Smooth muscle cell (in vitro differentiated cells): ENCODE results near the gene TSC22D4. TPM values are rescaled to one million over a fixed set of nuclear protein-coding genes. Genes with fewer than 3 reads are reported as not detected.
"Not testable (repeated sequence)": the region's sequence is repeated elsewhere in the genome, so short reads cannot be mapped to it uniquely, and the experiment has no call there.

ENCODE experiments used
- DNase-seq: peaks from one replicate; lab custom pipeline; 2025; ENCODE audit not compliant: unreplicated experiment; lab: John Stamatoyannopoulos, UW
- H2AFZ ChIP-seq: fragments of 200-600 bp; sonication (generic); 2 replicates; pipeline ENCODE4 v1.6.0; 2016; ENCODE audit warnings: antibody characterized with exemption, low read depth, mild to moderate bottlenecking
- H3F3A ChIP-seq: fragments of 200-600 bp; sonication (generic); 2 replicates; pipeline ENCODE4 v1.6.0; 2017; ENCODE audit warnings: antibody characterized with exemption, low read depth
- H3K27ac ChIP-seq: fragments of 200-600 bp; sonication (generic); 2 replicates; pipeline ENCODE4 v1.5.1; 2016; ENCODE audit warnings: low read depth, mild to moderate bottlenecking
- H3K27me3 ChIP-seq: fragments of 200-600 bp; sonication (generic); 2 replicates; pipeline ENCODE4 v1.6.1; 2016; ENCODE audit warnings: low read depth, mild to moderate bottlenecking
- H3K36me3 ChIP-seq: fragments of 200-600 bp; sonication (generic); 2 replicates; pipeline ENCODE4 v1.5.1; 2016; ENCODE audit warnings: low read depth
- H3K4me1 ChIP-seq: fragments of 200-600 bp; sonication (generic); 2 replicates; pipeline ENCODE4 v1.5.1; 2016; ENCODE audit warnings: low read depth
- H3K4me2 ChIP-seq: fragments of 200-600 bp; sonication (generic); 2 replicates; pipeline ENCODE4 v1.6.0; 2016; ENCODE audit warnings: mild to moderate bottlenecking
- H3K4me3 ChIP-seq: fragments of 200-600 bp; sonication (generic); 2 replicates; pipeline ENCODE4 v1.5.1; 2016; ENCODE audit warnings: mild to moderate bottlenecking
- H3K79me2 ChIP-seq: fragments of 200-600 bp; sonication (generic); 2 replicates; pipeline ENCODE4 v1.6.0; 2016; ENCODE audit warnings: low read depth, mild to moderate bottlenecking
- H3K9ac ChIP-seq: fragments of 200-600 bp; sonication (generic); 2 replicates; pipeline ENCODE4 v1.6.0; 2016; ENCODE audit warnings: low read depth
- H3K9me3 ChIP-seq: fragments of 200-600 bp; sonication (generic); replicated peaks from 2 replicates; pipeline ENCODE4 v1.5.1; 2016; ENCODE audit warnings: low read depth
- H4K20me1 ChIP-seq: fragments of 200-600 bp; sonication (generic); 2 replicates; pipeline ENCODE4 v1.6.0; 2016; ENCODE audit warnings: low read depth
- WGBS: methylation state at CpG from one replicate; pipeline ENCODE4 v1.1.7; 2016; ENCODE audit warnings: low lambda C conversion rate; 5-methylcytosine and 5-hydroxymethylcytosine counted together
- polyA plus RNA-seq: library from polyadenylated mRNA; unstranded; fragments of >200 nt; fragmentation: Nextera tagmentation; extraction: Ambion mirVana; gene quantifications from 2 replicates; pipeline ENCODE4 v1.2.1, GENCODE V29; 2016
- total RNA-seq: library from RNA; depleted of rRNA; stranded (reverse); fragments of >200 nt; gene quantifications from 2 replicates; pipeline ENCODE4 v1.2.3, GENCODE V29; 2014
- TF ChIP-seq, protein P1 (sequence below): fragments of 200-600 bp; sonication (generic); IDR thresholded peaks from 2 replicates; pipeline ENCODE4 v1.5.1; 2017; ENCODE audit warnings: borderline replicate concordance, mild to moderate bottlenecking, antibody characterized with exemption; ENCODE audit not compliant: insufficient read depth, poor library complexity, severe bottlenecking

TSC22D4 gene
- total and polyA plus RNA-seq, 2 experiments from 2014 or later: 20.0 to 51.1 TPM

DNA sequence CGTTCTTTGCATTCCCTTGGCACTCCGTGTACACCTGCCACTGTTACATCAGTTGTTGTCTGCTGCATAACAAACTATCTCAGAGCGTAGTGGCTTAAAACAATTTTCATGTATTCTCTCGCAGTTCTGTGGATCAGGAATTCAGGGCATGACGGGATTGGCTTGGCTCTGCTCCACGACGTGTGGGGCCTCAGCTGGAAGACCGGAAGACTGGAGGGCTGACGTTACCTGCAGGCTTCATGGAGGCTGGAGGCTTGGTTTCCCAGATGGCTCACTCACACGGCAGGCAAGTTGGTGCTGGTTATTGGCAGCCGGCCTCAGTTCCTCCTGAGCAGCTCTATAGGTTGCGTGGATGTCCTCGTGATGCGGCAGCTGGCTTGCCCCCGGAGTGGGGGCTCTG, 30.2 kb upstream of the TSC22D4 start:
- Histone ChIP-seq H3K79me2 (no peaks in the 10 kb centered on the region), H3K36me3 (no peaks in the 10 kb centered on the region), H3K4me1 (no peaks in the 10 kb centered on the region), H3K9ac (no peak overlapping the region), H3K4me2 (no peak overlapping the region), H3F3A (no peaks in the 10 kb centered on the region), H2AFZ (no peak overlapping the region), H4K20me1 (no peaks in the 10 kb centered on the region), H3K9me3 (no peaks in the 10 kb centered on the region), H3K27ac (no peak overlapping the region), H3K4me3 (no peak overlapping the region), H3K27me3 (no peaks in the 10 kb centered on the region)
- TF ChIP-seq, protein P1, sequence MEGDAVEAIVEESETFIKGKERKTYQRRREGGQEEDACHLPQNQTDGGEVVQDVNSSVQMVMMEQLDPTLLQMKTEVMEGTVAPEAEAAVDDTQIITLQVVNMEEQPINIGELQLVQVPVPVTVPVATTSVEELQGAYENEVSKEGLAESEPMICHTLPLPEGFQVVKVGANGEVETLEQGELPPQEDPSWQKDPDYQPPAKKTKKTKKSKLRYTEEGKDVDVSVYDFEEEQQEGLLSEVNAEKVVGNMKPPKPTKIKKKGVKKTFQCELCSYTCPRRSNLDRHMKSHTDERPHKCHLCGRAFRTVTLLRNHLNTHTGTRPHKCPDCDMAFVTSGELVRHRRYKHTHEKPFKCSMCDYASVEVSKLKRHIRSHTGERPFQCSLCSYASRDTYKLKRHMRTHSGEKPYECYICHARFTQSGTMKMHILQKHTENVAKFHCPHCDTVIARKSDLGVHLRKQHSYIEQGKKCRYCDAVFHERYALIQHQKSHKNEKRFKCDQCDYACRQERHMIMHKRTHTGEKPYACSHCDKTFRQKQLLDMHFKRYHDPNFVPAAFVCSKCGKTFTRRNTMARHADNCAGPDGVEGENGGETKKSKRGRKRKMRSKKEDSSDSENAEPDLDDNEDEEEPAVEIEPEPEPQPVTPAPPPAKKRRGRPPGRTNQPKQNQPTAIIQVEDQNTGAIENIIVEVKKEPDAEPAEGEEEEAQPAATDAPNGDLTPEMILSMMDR: no peak
- 91% methylated on average over 15 of the region's 15 CpGs for WGBS
- no peak for DNase-seq

DNA sequence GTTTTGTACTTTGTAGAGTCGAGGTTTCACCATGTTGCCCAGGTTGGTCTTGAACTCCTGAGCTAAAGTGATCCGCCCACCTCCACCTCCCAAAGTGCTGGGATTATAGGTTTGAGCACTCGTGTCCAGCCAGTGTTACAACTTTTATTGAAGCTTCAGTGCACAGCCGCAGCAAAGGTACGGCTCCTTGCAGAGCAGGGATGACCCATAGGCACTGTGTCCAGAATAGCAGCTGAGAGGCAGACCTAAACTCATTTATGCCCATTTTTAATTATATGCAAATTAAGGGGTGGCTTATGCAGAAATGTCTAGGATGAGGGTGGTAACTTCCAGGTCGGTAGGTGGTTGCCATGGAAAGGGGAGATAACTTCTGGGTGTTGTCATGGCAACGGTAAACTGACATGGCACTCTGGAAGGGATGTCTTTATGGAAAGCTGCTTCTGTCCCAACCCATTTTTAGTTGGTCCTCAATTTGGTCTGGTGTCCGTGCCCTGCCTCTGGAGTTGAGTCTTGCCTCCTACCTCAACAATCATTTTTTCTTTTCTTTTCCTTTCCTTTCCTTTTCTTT, 27.4 kb upstream of the TSC22D4 start:
- Histone ChIP-seq H3K4me1 (no peaks in the 10 kb centered on the region), H3K27ac (no peak overlapping the region), H3K79me2 (no peaks in the 10 kb centered on the region), H3K4me3 (no peak overlapping the region), H3K9me3 (no peaks in the 10 kb centered on the region), H3F3A (no peaks in the 10 kb centered on the region), H4K20me1 (no peaks in the 10 kb centered on the region), H3K36me3 (no peaks in the 10 kb centered on the region), H3K27me3 (no peaks in the 10 kb centered on the region), H2AFZ (no peak overlapping the region), H3K9ac (no peak overlapping the region), H3K4me2 (no peak overlapping the region)
- TF ChIP-seq, protein P1: no peak
- 77% methylated on average over 8 of the region's 8 CpGs for WGBS
- no peak for DNase-seq

GRCh38 chr7:100504887-100505611, 26.0 kb upstream of the TSC22D4 start:
- Histone ChIP-seq H4K20me1 (no peaks in the 10 kb centered on the region), H3K27me3 (no peaks in the 10 kb centered on the region), H3F3A (no peaks in the 10 kb centered on the region), H3K4me1 (no peaks in the 10 kb centered on the region), H3K4me3 (no peak overlapping the region), H3K27ac (no peak overlapping the region), H3K9me3 (no peaks in the 10 kb centered on the region), H3K9ac (no peak overlapping the region), H3K36me3 (no peaks in the 10 kb centered on the region), H3K4me2 (no peak overlapping the region), H3K79me2 (no peaks in the 10 kb centered on the region), H2AFZ (no peak overlapping the region)
- no peak for DNase-seq
- 87% methylated on average over 9 of the region's 9 CpGs for WGBS
- TF ChIP-seq, protein P1: no peak

DNA sequence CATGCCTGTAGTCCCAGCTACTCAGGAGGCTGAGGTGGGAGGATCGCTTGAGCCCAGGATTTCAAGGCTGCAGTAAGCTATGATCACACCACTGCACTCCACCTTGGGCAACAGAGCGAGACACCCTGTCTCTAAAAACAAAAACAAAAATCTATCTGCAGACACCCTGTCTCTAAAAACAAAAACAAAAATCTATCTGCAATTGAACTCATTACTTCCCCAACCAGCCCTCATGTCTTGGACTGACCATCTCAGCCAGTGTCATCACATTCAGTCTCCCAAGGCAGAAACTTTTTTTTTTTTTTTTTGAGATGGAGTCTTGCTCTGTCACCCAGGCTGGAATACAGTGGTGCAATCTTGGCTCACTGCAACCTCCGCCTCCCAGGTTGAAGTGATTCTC, 25.0 kb upstream of the TSC22D4 start:
- H3K27ac ChIP-seq, H3K36me3 ChIP-seq, H4K20me1 ChIP-seq, H3F3A ChIP-seq, H3K27me3 ChIP-seq, H2AFZ ChIP-seq, H3K4me2 ChIP-seq, H3K79me2 ChIP-seq, H3K9me3 ChIP-seq, H3K4me3 ChIP-seq, H3K9ac ChIP-seq, DNase-seq, H3K4me1 ChIP-seq: not testable (repeated sequence)
- 96% methylated on average over 3 of the region's 3 CpGs for WGBS

DNA sequence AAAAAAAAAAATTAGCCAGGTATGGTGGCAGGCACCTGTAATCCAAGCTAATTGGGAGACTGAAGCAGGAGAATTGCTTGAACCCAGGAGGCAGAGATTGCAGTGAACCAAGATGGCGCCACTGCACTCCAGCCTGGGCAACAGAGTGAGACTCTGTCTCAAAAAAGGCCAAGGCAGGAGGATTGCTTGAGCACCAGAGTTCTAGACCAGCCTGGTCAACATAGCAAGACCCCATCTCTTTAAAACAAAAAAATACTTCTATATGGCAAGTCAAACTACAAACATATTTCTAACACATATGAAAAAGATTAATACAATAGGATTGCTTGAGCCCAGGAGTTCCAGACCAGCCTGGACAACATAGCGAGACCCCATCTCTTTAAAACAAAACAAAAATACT, 21.7 kb upstream of the TSC22D4 start:
- not testable (repeated sequence) for H3K4me2 ChIP-seq, H3K9ac ChIP-seq, H3K9me3 ChIP-seq

More for the DNA sequence above, 21.7 kb upstream of the TSC22D4 start:
- not testable (repeated sequence) for H3K36me3 ChIP-seq, H3F3A ChIP-seq, H3K4me1 ChIP-seq, H3K79me2 ChIP-seq, H2AFZ ChIP-seq, H3K4me3 ChIP-seq, H3K27ac ChIP-seq, H4K20me1 ChIP-seq, DNase-seq, H3K27me3 ChIP-seq
- 96% methylated on average over 2 of the region's 2 CpGs for WGBS
